ENCODE results near the gene ANXA2.

The ANXA2 gene

DNA sequence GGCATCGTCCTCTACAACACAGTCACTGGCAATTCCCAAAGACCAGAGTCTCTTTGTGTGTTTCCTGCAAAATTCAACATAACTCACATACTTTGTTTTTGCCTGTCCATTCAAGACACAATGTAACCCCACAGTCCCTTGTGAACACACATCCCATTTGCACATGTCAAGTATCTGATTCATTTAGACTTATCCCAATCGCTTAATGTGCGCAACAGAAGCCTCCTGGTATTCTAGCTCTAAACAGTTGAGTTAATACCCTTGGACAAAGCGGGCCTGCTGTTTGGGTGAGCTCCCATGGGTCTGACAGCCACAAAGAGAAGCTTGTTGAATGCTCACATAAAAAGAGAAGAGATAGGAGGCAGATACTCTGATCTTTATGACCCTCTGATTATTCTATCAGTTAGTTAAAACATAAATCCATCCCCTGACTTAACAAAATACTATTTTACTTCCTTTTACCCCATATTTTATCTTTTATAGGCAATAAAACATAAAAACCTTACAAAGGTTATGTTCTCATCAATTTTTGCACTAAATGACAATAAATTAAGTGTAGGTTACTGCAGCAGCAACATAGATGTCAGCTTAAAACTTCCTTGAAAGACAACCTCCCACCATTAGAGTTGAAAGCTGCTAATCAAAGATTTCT is 79.4 kb downstream of the ANXA2 start:
- Histone ChIP-seq H3K79me2 (no peaks in the 10 kb centered on the region), H2AFZ (no peak overlapping the region), H3K27me3 (ENCODE audit: control insufficient read depth, insufficient read depth, low read length) (no peaks in the 10 kb centered on the region), H3K4me1 (no peaks in the 10 kb centered on the region), H3K9me3 (ENCODE audit: control insufficient read depth, low read length) (no peaks in the 10 kb centered on the region), H3K27ac (no peak overlapping the region), H3K4me2 (ENCODE audit: low read length) (no peak overlapping the region), H3K36me3 (ENCODE audit: control insufficient read depth, insufficient read depth, low read length) (no peaks in the 10 kb centered on the region), H3K4me3 (ENCODE audit: low read depth, low read length) (no peak overlapping the region), H3K9ac (no peak overlapping the region)
- TF ChIP-seq CTCF (IDR thresholded peaks at IDR 0.05), result no peak

- Histone ChIP-seq H3K4me3 (ENCODE audit: low read depth, low read length) (no peak overlapping the region), H3K9me3 (ENCODE audit: control insufficient read depth, low read length) (no peaks in the 10 kb centered on the region), H3K36me3 (ENCODE audit: control insufficient read depth, insufficient read depth, low read length) (no peaks in the 10 kb centered on the region), H3K4me2 (ENCODE audit: low read length) (no peak overlapping the region), H3K9ac (no peak overlapping the region), H2AFZ (no peak overlapping the region), H3K27me3 (ENCODE audit: control insufficient read depth, insufficient read depth, low read length) (no peaks in the 10 kb centered on the region), H3K4me1 (no peaks in the 10 kb centered on the region), H3K27ac (no peak overlapping the region), H3K79me2 (no peaks in the 10 kb centered on the region)
- no peak for TF ChIP-seq CTCF (IDR thresholded peaks at IDR 0.05)
These were observed 80.8 kb downstream of the ANXA2 start for GRCh38 chr15:60316961-60317360.

DNA sequence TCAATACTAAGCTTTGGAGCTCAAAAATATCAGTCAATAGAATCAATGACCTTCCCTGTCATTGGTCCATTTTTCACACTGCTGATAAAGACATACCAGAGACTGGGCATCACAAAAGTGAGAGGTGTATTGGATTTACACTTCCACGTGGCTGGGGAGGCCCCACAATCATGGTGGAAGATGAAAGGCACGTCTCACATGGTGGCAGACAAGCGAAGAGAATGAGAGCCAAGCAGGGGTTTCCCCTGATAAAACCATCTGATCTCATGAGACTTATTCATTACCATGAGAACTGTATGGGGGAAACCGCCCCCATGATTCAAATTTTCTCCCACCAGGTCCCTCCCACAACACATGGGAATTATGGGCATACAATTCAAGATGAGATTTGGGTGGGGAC is 81.9 kb downstream of the ANXA2 start:
- no peak for TF ChIP-seq CTCF (IDR thresholded peaks at IDR 0.05)
- no peaks in the 10 kb centered on the region for H3K27me3 ChIP-seq (ENCODE audit: control insufficient read depth, insufficient read depth, low read length)
- no peaks in the 10 kb centered on the region for H3K79me2 ChIP-seq
- H3K4me2 ChIP-seq (ENCODE audit: low read length), result no peak overlapping the region
- H3K36me3 ChIP-seq (ENCODE audit: control insufficient read depth, insufficient read depth, low read length), result no peaks in the 10 kb centered on the region
- no peaks in the 10 kb centered on the region for H3K9me3 ChIP-seq (ENCODE audit: control insufficient read depth, low read length)
- H2AFZ ChIP-seq, result no peak overlapping the region
- H3K9ac ChIP-seq, result no peak overlapping the region
- no peaks in the 10 kb centered on the region for H3K4me1 ChIP-seq
- H3K4me3 ChIP-seq (ENCODE audit: low read depth, low read length), result no peak overlapping the region
- H3K27ac ChIP-seq, result no peak overlapping the region

DNA sequence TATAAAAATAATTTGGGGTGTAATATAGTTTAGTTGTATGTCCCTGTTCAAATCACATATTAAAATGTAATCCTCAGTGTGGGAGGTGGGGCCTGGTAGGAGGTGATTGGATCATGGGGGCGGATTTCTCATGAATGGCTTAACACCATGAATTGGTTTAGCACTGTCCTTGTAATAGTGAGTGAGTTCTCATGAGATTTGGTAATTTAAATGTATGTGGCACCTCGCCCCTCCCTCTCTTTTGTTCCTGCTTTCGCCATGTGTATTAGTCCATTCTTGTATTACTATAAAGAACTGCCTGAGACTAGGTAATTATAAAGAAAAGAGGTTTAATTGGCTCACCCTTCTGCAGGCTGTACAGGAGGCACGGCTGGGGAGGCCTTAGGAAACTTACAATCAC is 83.9 kb downstream of the ANXA2 start:
- Histone ChIP-seq H3K4me3 (ENCODE audit: low read depth, low read length) (no peak overlapping the region), H3K27me3 (ENCODE audit: control insufficient read depth, insufficient read depth, low read length) (no peaks in the 10 kb centered on the region), H3K9ac (no peak overlapping the region), H3K9me3 (ENCODE audit: control insufficient read depth, low read length) (no peaks in the 10 kb centered on the region), H3K79me2 (no peaks in the 10 kb centered on the region), H3K27ac (no peak overlapping the region), H2AFZ (no peak overlapping the region), H3K36me3 (ENCODE audit: control insufficient read depth, insufficient read depth, low read length) (no peaks in the 10 kb centered on the region), H3K4me2 (ENCODE audit: low read length) (no peak overlapping the region), H3K4me1 (no peaks in the 10 kb centered on the region)
- TF ChIP-seq CTCF (IDR thresholded peaks at IDR 0.05), result no peak

DNA sequence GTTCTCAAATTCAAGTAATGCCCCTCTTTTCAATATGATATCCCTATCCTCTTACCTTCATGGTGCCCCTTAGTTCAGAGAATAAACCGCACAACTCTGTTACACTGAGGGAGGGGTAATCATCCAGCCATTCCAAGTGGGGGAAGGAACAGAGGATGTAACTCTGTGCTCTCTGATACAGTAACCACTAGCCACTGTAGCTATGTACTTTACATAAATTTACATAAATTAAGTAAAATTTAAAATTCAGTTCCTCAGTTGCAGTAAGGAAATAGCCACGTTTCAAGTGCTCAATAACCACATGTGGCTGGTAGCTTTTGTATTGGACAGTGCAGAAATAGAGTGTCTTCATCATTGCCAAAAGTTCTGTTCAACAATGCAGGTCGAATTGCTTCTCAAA is 90.8 kb downstream of the ANXA2 start:
- no peaks in the 10 kb centered on the region for H3K4me1 ChIP-seq
- no peak overlapping the region for H3K4me2 ChIP-seq (ENCODE audit: low read length)
- no peak overlapping the region for H3K4me3 ChIP-seq (ENCODE audit: low read depth, low read length)
- no peaks in the 10 kb centered on the region for H3K9me3 ChIP-seq (ENCODE audit: control insufficient read depth, low read length)
- H3K9ac ChIP-seq, result no peak overlapping the region
- H2AFZ ChIP-seq, result no peak overlapping the region
- H3K79me2 ChIP-seq, result no peaks in the 10 kb centered on the region
- TF ChIP-seq CTCF (IDR thresholded peaks at IDR 0.05), result no peak
- no peaks in the 10 kb centered on the region for H3K36me3 ChIP-seq (ENCODE audit: control insufficient read depth, insufficient read depth, low read length)
- no peak overlapping the region for H3K27ac ChIP-seq
- no peaks in the 10 kb centered on the region for H3K27me3 ChIP-seq (ENCODE audit: control insufficient read depth, insufficient read depth, low read length)

Measured in parathyroid adenoma (tissue), 2 donors.